Measurements from ENCODE around the gene PUS1.

DNA sequence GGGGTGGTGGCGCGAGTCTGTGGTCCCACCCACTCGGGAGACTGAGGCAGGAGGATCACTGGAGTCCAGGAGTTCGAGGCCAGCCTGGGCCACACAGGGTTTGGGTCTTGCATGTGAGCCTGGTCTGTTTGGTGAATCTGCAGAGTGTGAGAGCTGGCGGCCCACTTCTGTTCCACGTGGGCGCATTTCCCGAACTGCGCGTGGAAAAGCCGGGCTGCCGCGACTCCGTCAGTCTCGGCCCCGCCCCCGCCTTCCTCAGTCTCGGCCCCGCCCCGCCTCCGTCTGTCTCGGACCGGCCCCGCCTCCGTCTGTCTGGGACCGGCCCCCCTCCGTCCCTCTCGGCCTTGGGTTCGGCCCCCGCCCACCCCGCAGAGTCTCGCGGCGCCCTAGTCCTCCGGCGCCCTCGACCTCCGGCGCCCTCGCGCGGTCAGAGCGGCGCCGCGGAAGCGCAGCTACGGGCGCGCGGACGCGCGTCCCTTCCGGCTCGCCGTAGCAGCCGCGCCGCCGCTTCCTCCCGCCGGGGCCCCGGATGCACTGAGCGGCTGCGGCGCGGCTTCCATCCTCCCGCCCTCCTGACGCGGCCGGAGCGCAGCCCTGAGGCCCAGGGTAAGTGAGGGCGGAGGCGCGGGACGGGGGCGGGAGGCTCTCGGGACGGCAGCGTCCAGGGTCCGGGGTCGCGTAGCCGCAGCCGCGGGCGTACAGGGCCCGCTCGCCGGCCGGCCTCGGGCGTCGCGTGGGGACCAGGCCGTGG is 20.5 kb downstream of the PUS1 start, which contains the start of gene EP400:
- TF ChIP-seq, protein P1, sequence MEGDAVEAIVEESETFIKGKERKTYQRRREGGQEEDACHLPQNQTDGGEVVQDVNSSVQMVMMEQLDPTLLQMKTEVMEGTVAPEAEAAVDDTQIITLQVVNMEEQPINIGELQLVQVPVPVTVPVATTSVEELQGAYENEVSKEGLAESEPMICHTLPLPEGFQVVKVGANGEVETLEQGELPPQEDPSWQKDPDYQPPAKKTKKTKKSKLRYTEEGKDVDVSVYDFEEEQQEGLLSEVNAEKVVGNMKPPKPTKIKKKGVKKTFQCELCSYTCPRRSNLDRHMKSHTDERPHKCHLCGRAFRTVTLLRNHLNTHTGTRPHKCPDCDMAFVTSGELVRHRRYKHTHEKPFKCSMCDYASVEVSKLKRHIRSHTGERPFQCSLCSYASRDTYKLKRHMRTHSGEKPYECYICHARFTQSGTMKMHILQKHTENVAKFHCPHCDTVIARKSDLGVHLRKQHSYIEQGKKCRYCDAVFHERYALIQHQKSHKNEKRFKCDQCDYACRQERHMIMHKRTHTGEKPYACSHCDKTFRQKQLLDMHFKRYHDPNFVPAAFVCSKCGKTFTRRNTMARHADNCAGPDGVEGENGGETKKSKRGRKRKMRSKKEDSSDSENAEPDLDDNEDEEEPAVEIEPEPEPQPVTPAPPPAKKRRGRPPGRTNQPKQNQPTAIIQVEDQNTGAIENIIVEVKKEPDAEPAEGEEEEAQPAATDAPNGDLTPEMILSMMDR (IDR thresholded peaks at IDR 0.05; ENCODE audit: insufficient read depth, low read depth, low read length), result no peak
- TF ChIP-seq EZH2 (IDR thresholded peaks at IDR 0.05; ENCODE audit: insufficient read depth, low read length), result no peak

Data from astrocyte (in vitro differentiated cells and primary cell).